Uterus (tissue), 2 donors: ENCODE data around the gene LRRTM1.

ENCODE experiments used
- POLR2A ChIP-seq, 2 donors: fragments of 450-650 bp; IDR thresholded peaks; one replicate each; pipeline ENCODE4 v1.6.1; 2016; ENCODE audit warnings: antibody characterized with exemption in 2 of 2, mild to moderate bottlenecking in 1 of 2, moderate library complexity in 1 of 2
- TF ChIP-seq, protein P1 (sequence below), 4 experiments: fragments of 200-600 bp in 2 of 4; fragments of 450-650 bp in 2 of 4; sonication (generic) in 2 of 4; IDR thresholded peaks; one replicate each; pipeline ENCODE4 v1.5.1; 2016 to 2019; ENCODE audit warnings: antibody characterized with exemption in 4 of 4, mild to moderate bottlenecking in 2 of 4, moderate library complexity in 1 of 4

GRCh38 chr2:80322958-80323357 lies 18.4 kb upstream of the LRRTM1 start:
- TF ChIP-seq, protein P1, sequence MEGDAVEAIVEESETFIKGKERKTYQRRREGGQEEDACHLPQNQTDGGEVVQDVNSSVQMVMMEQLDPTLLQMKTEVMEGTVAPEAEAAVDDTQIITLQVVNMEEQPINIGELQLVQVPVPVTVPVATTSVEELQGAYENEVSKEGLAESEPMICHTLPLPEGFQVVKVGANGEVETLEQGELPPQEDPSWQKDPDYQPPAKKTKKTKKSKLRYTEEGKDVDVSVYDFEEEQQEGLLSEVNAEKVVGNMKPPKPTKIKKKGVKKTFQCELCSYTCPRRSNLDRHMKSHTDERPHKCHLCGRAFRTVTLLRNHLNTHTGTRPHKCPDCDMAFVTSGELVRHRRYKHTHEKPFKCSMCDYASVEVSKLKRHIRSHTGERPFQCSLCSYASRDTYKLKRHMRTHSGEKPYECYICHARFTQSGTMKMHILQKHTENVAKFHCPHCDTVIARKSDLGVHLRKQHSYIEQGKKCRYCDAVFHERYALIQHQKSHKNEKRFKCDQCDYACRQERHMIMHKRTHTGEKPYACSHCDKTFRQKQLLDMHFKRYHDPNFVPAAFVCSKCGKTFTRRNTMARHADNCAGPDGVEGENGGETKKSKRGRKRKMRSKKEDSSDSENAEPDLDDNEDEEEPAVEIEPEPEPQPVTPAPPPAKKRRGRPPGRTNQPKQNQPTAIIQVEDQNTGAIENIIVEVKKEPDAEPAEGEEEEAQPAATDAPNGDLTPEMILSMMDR (IDR thresholded peaks at IDR 0.05): no peak
- no peak for TF ChIP-seq POLR2A (IDR thresholded peaks at IDR 0.05)
